ENCODE data around the gene THOC3. TPM values are rescaled to one million over a fixed set of nuclear protein-coding genes. Genes with fewer than 3 reads are reported as not detected.

THOC3 gene
- total and polyA plus RNA-seq, 2 donors (not counting 3 experiments of a cell fraction or from before 2014, with no cell fraction given): 55.2 to 66.3 TPM

DNA sequence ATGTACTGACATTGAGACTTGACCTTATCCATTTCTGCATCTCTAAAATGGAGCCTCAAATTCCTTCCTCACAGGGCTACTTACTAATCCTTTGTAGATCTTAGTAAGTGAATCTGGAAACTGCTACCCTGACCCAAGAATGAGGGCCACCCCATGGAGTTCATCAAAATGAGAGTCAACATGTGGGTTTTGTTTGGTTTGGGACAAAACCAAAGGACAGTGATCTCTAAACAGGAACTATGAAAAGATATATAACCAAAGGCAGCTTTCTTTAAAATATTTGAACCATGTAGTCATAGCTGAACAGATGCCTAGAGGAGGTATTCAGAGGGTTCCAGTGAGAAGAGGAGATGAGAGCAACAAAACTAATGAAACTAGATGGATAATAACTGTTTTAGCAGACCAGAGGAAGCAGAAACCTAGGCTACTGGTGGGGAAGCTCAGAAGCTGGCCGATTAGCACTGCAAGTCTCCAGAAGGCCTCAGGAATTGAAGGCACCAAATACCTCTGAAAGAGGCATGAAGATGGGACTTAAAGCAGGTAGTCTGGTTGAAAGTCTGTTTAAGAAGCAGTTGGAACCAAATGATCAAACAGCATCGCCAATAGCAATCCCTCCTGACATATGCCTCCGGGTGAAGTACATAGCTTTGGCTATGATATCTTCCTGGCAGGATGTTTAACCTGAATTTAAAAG, 45.8 kb downstream of the THOC3 start:
- CTCF ChIA-PET: no interaction called here
- dilution Hi-C loops (cut with MboI; ENCODE audit: extremely low pct_ligation_motif_present, low sequenced_read_pairs): no loop called here

GRCh38 chr5:175921061-175921730, 46.9 kb downstream of the THOC3 start:
- H3K9ac ChIP-seq (replicated peaks; ENCODE audit: extremely low read depth, insufficient read depth, low read length): no peak overlapping the region
- no peaks in the 10 kb centered on the region for H3K9me3 ChIP-seq (replicated peaks; ENCODE audit: control insufficient read depth, insufficient read depth, low read length)
- no peak overlapping the region for H3K4me2 ChIP-seq (ENCODE audit: insufficient read depth, low read length)
- H2AFZ ChIP-seq (ENCODE audit: low read depth, low read length): no peak overlapping the region
- ChIA-PET CTCF (no interaction called here), POLR2A (no interaction called here)
- dilution Hi-C loops (cut with MboI; ENCODE audit: extremely low pct_ligation_motif_present, low sequenced_read_pairs) (no loop called here), intact Hi-C loops (cut with micrococcal nuclease) (no loop called here)
- no peaks in the 10 kb centered on the region for H3K79me2 ChIP-seq (ENCODE audit: control insufficient read depth, insufficient read depth, low read length)
- no peak overlapping the region for H3K4me3 ChIP-seq (replicated peaks in 1 of 3; ENCODE audit: insufficient read depth in 1 of 3, low read depth in 1 of 3, low read length in 3 of 3)
- no peak for DNase-seq (ENCODE audit: low read depth, low spot score)
- H3K27ac ChIP-seq (ENCODE audit: insufficient read depth, low read depth, low read length): no peak overlapping the region
- BruUV-seq (replicated peaks): no TSS peak
- H3K9me1 ChIP-seq (replicated peaks; ENCODE audit: control insufficient read depth, extremely low read depth, insufficient read depth, low read length): no peaks in the 10 kb centered on the region
- no peak for FAIRE-seq
- H4K20me1 ChIP-seq (replicated peaks; ENCODE audit: control insufficient read depth, extremely low read depth, insufficient read depth, low read length): no peaks in the 10 kb centered on the region
- H3K27me3 ChIP-seq (ENCODE audit: control insufficient read depth in 2 of 2, insufficient read depth in 2 of 2, low read length in 2 of 2): no peaks in the 10 kb centered on the region
- no peak for TF ChIP-seq EZH2 (IDR thresholded peaks at IDR 0.05; ENCODE audit: borderline replicate concordance, low read depth, low read length, severe bottlenecking)
- TF ChIP-seq GATA2 (IDR thresholded peaks at IDR 0.05; ENCODE audit: insufficient read depth, insufficient read length, low read depth, low read length): no peak
- TF ChIP-seq MYC (IDR thresholded peaks at IDR 0.05; ENCODE audit: low read depth, low read length): no peak
- no peak for TF ChIP-seq FOS (IDR thresholded peaks at IDR 0.05; ENCODE audit: borderline replicate concordance, insufficient read depth, low read length)
- no peak for TF ChIP-seq JUN (IDR thresholded peaks at IDR 0.05; ENCODE audit: borderline replicate concordance, insufficient read depth, insufficient read length, low read depth)
- no peak for TF ChIP-seq POLR2AphosphoS5 (IDR thresholded peaks at IDR 0.05; ENCODE audit: insufficient read depth, low read depth, low read length)
- no peak for TF ChIP-seq MAX (IDR thresholded peaks at IDR 0.05; ENCODE audit: insufficient read depth, insufficient read length)
- TF ChIP-seq POLR2A (IDR thresholded peaks at IDR 0.05; ENCODE audit: low read depth, low read length): no peak
- TF ChIP-seq, protein P1, sequence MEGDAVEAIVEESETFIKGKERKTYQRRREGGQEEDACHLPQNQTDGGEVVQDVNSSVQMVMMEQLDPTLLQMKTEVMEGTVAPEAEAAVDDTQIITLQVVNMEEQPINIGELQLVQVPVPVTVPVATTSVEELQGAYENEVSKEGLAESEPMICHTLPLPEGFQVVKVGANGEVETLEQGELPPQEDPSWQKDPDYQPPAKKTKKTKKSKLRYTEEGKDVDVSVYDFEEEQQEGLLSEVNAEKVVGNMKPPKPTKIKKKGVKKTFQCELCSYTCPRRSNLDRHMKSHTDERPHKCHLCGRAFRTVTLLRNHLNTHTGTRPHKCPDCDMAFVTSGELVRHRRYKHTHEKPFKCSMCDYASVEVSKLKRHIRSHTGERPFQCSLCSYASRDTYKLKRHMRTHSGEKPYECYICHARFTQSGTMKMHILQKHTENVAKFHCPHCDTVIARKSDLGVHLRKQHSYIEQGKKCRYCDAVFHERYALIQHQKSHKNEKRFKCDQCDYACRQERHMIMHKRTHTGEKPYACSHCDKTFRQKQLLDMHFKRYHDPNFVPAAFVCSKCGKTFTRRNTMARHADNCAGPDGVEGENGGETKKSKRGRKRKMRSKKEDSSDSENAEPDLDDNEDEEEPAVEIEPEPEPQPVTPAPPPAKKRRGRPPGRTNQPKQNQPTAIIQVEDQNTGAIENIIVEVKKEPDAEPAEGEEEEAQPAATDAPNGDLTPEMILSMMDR (IDR thresholded peaks at IDR 0.05; ENCODE audit: extremely low read depth in 1 of 2, insufficient read depth in 1 of 2, low read depth in 1 of 2, low read length in 2 of 2): no peak
- peaks cover 10% of the 10 kb centered on the region for H3K4me1 ChIP-seq (ENCODE audit: control insufficient read depth, extremely low read depth, insufficient read depth, low read length)
- no peaks in the 10 kb centered on the region for H3K36me3 ChIP-seq (ENCODE audit: control insufficient read depth in 2 of 2, extremely low read depth in 1 of 2, insufficient read depth in 2 of 2, low read length in 2 of 2)

More for the DNA sequence above, 45.8 kb downstream of the THOC3 start:
- H3K36me3 ChIP-seq (ENCODE audit: control insufficient read depth in 2 of 2, extremely low read depth in 1 of 2, insufficient read depth in 2 of 2, low read length in 2 of 2): no peaks in the 10 kb centered on the region
- peak overlapping the region; percentile 15 for H3K4me2 ChIP-seq (ENCODE audit: insufficient read depth, low read length)
- BruUV-seq (replicated peaks): no TSS peak
- no peaks in the 10 kb centered on the region for H4K20me1 ChIP-seq (replicated peaks; ENCODE audit: control insufficient read depth, extremely low read depth, insufficient read depth, low read length)
- intact Hi-C loops (cut with micrococcal nuclease): no loop called here
- DNase-seq (ENCODE audit: low read depth, low spot score) (peak; percentile 41), FAIRE-seq (no peak)
- H3K4me1 ChIP-seq (ENCODE audit: control insufficient read depth, extremely low read depth, insufficient read depth, low read length): peaks cover 10% of the 10 kb centered on the region
- no peak overlapping the region for H3K4me3 ChIP-seq (replicated peaks in 1 of 3; ENCODE audit: insufficient read depth in 1 of 3, low read depth in 1 of 3, low read length in 3 of 3)
- POLR2A ChIA-PET: no interaction called here
- no peaks in the 10 kb centered on the region for H3K79me2 ChIP-seq (ENCODE audit: control insufficient read depth, insufficient read depth, low read length)
- H3K27me3 ChIP-seq (ENCODE audit: control insufficient read depth in 2 of 2, insufficient read depth in 2 of 2, low read length in 2 of 2): no peaks in the 10 kb centered on the region
- H3K9ac ChIP-seq (replicated peaks; ENCODE audit: extremely low read depth, insufficient read depth, low read length): no peak overlapping the region
- no peaks in the 10 kb centered on the region for H3K9me3 ChIP-seq (replicated peaks; ENCODE audit: control insufficient read depth, insufficient read depth, low read length)
- H2AFZ ChIP-seq (ENCODE audit: low read depth, low read length): peak overlapping the region; percentile 20
- H3K27ac ChIP-seq (ENCODE audit: insufficient read depth, low read depth, low read length): no peak overlapping the region
- H3K9me1 ChIP-seq (replicated peaks; ENCODE audit: control insufficient read depth, extremely low read depth, insufficient read depth, low read length): no peaks in the 10 kb centered on the region
- TF ChIP-seq MYC (IDR thresholded peaks at IDR 0.05; ENCODE audit: low read depth, low read length) (no peak), POLR2AphosphoS5 (IDR thresholded peaks at IDR 0.05; ENCODE audit: insufficient read depth, low read depth, low read length) (peak; percentile 32), GATA2 (IDR thresholded peaks at IDR 0.05; ENCODE audit: insufficient read depth, insufficient read length, low read depth, low read length) (peak; percentile 41)
